HFF-Myc (cell line): ENCODE measurements around the gene IRF8.

ENCODE experiments used
- DNase-seq: peaks from one replicate; pipeline ENCODE4 v3.0.0-alpha.2; 2011; ENCODE audit warnings: low read depth; ENCODE audit errors: extremely low read depth
- H3K4me3 ChIP-seq: replicated peaks from 2 replicates; pipeline ENCODE4 v1.5.1; 2011; ENCODE audit warnings: low read depth, mild to moderate bottlenecking, control low read depth, low read length
- TF ChIP-seq, protein P1 (sequence below): IDR thresholded peaks from 2 replicates; pipeline ENCODE4 v1.5.1; 2012; ENCODE audit warnings: mild to moderate bottlenecking, low read depth, low read length, control low read depth; ENCODE audit errors: missing control alignments

Gene IRF8

DNA sequence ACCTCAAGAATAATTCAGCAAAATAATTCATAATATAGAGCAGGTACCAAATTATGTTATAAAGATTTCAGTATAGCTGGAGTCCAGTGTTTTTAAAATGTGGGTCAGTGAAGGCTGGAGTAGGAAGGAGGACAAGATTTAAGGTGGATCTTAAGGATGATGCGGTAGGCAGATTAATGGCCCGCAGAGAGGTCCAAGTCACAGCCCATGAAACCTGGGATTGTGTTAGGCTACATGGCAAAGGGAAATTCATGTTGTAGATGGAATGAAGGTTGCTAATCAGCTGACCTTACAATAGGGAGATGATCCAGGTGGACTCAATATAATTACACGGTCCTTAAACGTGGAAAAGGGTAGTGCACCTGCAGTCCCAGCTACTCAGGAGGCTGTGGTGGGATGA, 6.2 kb upstream of the IRF8 start:
- DNase-seq, result no peak
- TF ChIP-seq, protein P1, sequence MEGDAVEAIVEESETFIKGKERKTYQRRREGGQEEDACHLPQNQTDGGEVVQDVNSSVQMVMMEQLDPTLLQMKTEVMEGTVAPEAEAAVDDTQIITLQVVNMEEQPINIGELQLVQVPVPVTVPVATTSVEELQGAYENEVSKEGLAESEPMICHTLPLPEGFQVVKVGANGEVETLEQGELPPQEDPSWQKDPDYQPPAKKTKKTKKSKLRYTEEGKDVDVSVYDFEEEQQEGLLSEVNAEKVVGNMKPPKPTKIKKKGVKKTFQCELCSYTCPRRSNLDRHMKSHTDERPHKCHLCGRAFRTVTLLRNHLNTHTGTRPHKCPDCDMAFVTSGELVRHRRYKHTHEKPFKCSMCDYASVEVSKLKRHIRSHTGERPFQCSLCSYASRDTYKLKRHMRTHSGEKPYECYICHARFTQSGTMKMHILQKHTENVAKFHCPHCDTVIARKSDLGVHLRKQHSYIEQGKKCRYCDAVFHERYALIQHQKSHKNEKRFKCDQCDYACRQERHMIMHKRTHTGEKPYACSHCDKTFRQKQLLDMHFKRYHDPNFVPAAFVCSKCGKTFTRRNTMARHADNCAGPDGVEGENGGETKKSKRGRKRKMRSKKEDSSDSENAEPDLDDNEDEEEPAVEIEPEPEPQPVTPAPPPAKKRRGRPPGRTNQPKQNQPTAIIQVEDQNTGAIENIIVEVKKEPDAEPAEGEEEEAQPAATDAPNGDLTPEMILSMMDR, result no peak
- no peak overlapping the region for H3K4me3 ChIP-seq

DNA sequence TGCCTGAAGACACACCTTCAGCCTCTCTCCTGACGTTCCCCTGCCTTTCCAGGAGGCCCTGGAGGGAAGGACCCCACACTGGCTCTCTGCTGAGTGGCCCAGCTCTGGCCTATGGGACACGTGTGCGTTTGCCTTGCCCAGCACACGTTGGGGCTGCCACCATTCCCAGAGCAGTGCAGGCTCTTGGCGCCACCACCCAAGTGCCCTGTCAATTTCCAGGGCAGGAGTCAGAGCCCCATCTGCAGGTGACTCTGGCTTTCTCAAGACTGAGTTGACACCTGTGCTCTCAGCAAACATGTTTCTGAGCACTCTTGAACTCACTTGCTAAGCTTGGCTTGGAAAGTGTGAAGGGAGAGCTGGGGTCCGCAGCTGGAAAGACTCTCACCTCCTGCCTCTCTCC, 4.7 kb upstream of the IRF8 start:
- no peak for DNase-seq
- TF ChIP-seq, protein P1, result no peak
- no peak overlapping the region for H3K4me3 ChIP-seq

DNA sequence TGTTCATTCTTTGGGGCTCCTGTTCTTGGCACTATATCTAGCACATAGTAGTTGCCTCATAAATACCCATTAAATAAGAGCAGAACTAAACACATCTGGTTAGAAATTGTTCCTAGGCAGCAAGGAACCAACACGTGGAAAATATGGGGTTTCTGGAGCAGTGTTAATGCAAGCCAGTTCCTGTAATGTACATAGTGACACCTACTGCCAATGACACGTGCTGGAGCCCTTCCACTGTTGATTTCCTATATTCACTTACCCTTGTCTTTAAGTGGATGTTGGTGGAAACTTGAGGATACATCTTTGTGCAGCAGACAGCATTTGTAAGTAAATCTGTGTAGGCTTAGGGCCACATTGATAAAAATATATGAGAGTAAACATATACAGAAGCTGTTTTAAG, 1.6 kb upstream of the IRF8 start:
- H3K4me3 ChIP-seq, result no peak overlapping the region
- no peak for DNase-seq
- TF ChIP-seq, protein P1, result no peak

DNA sequence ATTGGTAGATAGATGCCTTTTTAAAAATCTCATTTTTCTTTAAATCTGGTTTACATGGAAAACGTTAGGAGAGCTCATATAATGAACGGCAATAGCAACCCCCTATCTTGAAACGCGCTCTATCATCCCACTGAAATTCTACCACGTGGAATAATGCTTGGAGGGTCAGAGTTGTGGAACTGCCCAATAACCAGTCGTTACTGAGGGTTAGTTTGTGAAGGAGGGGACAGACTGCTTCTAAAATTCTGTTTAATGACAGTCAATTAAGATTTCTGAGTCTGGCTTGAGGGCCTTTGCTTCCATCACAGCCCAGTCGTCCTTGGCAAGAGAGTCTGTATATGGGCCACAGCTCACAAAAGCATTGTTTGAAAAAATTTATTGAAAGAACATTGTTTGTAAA, 482 bp downstream of the IRF8 start:
- H3K4me3 ChIP-seq, result no peak overlapping the region
- no peak for DNase-seq
- TF ChIP-seq, protein P1, result no peak

DNA sequence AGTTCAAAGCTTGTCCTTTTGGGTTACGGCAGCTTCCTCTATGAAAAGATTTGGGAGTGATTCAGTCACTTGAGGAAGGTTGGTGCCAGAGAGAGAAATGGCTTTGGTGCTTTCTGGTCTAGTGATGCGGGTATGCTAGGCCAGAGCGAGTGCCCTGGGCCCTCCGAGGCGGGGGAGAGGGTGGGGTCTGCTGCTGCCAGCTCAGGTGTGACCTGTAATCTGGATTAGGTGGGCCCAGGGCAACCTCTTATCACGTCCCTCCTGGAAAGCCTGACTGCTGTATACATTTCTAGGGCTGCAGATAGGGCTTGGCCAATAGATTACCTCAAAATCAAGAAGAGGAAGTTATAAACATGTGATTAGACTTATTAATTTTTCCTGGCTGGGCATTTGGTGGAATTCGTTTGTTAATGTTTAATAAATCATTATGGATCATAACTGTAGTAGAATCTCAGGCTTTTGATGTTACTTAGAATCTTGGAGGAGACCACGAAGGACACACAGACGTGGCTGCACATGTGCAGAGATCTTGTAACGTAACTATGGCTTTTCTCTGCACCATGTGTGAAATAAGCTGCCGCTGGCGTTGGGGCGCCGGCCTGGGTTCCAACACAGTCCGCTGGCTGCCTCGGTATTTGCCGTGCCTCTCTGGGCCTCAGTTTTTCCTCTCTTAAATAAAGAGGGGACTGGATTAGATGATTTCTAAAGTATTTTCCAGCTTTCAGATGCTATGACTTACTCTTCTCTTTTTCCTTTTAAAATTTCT, 1.2 kb downstream of the IRF8 start:
- TF ChIP-seq, protein P1, result no peak
- DNase-seq, result no peak
- H3K4me3 ChIP-seq, result no peak overlapping the region

DNA sequence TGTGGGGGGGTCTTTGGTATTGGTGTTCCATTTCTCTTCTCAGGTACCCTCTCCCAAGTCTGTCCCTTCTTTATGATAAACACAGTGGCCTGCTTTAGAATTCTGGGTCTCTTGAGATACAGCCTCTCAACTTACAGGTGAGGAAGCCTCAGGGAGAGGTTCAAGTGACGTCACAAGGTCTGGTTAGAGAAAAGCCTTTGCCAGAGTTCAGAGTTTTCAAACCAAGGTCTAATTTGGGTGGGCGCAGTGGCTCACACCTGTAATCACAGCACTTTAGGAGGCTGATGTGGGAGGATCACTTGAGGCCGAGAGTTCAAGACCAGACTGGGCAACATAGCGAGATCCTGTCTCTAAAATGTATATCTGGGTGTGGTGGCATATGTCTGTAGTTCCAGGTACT, 2.1 kb downstream of the IRF8 start:
- TF ChIP-seq, protein P1, result no peak
- no peak for DNase-seq
- H3K4me3 ChIP-seq, result no peak overlapping the region
